ENCODE measurements around the gene CDH24.

GRCh38 chr14:23006188-23006534 lies 51.2 kb downstream of the CDH24 start:
- TF ChIP-seq CTCF (IDR thresholded peaks at IDR 0.05; ENCODE audit: insufficient read depth, low read length) (no peak), POLR2AphosphoS5 (IDR thresholded peaks at IDR 0.05; ENCODE audit: low read depth) (no peak)

Measured in HL-60 (cell line).